OCI-LY3 (cell line): ENCODE data around the gene JAKMIP2.

Source experiments
- CTCF ChIP-seq: fragments of 200-600, 300-600 bp; sonication (generic); IDR thresholded peaks from 2 replicates; pipeline ENCODE4 v1.5.1; 2014; ENCODE audit warnings: antibody characterized with exemption, low read length, low read depth
- EZH2phosphoT487 ChIP-seq: fragments of 200-600 bp; shearing (Covaris generic); IDR thresholded peaks from 2 replicates; pipeline ENCODE4 v1.6.1; 2018; ENCODE audit warnings: antibody characterized with exemption, mixed run types, low read depth

GRCh38 chr5:147686421-147686820, 96.1 kb downstream of the JAKMIP2 start:
- TF ChIP-seq CTCF (no peak), EZH2phosphoT487 (no peak)
